ENCODE results near the gene FBXO21.

The FBXO21 gene

DNA sequence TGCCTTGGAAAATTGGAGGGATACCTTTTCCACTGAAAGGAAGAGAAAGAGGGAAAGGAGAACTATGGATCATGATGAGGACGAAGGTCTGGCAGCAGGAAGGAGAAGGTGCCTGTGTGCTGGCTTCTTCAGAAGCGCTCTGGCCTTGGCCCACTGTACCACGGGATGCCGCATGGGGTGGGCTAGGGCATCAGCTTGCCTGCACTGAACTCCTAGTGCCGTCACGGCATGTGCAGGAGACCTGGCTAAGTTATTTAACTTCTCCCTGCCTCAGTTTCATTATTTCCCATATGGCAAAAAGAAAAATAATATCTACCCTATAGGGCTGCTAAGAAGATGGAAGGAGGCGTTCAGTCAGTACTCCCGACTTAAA is 28.1 kb downstream of the FBXO21 start:
- no peak for DNase-seq

DNA sequence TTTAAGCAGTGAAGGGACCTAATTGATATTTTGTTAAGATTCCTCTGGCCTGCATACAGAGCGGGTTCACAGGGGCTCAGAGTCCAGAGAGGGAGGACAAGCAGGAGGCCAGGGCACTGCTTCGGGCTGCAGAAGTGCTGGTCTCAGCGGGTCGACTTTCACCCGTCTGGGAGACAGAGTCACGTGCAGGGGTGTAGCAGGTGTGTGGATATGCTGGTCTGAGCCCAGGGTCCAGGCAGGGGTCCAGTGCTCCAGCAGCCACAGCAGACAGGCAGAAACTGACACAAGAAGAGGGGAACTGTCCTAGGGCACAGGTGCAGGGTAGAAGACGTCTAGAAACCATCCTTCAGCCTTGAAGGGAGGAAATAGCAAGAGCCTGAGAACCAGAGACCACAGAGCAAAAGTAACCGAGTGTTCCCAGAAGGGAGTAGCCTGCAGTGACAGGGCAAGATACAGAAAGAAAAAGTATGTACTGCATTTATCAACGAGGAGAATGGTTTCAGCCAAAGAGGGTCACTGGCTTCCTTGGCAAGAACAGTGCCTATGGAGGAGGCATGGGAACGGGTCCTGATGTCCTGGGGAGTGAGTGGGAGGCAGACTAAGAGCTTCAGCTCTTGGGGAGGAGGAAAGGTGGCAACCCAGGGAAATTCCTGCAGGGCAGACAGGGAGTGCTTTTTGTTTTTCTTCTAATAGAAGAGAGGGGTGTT is 28.7 kb downstream of the FBXO21 start:
- DNase-seq = no peak

DNA sequence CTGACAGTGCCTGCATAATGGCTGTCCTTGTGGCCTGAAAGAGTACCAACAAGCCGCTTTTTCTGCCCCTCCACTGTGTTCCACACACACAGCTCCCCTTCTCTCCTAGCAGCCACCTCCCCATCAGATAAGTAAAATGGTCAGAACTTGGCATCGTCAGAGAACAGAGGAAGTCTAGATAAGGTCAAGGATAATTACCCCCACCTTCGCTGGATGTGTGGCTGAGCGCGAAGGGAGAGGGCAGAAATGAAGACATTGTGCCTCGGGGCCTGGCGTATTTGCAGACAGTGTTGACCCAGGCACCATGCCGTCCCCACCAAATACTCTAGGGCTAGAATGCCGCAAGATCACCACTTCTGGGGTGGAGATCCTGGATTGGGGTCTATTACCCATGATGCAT is 30.6 kb downstream of the FBXO21 start:
- no peak for DNase-seq

DNA sequence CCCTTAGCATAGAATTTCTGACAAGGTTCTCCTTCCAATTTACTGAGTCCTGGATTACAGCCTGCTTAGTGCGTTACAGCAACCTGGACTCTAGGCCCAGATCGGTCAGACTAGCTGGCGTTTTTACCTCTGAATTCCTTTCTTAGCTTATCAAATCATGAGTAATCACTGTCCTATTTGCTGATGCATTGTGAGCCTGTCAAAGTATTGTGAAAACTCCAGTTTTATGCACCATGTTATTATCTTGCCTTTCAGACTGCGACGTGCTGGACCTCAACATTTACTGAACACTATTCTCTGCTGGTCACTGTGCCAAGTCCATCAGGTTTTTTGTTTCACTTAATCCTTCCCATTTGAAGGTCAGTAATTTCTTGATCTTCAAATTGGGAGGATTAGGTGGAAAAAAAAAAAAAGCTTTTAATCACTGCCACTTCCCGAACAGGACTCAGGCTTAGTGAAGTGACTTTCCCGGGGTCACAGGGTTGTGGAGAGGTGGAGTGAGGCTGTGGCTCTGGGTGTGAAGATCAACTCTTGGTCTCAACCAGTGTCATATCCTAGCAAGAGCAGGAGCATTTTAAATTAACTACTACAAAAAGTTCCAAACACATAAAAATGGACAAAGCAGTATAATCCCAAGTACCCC is 31.2 kb downstream of the FBXO21 start:
- DNase-seq = no peak

DNA sequence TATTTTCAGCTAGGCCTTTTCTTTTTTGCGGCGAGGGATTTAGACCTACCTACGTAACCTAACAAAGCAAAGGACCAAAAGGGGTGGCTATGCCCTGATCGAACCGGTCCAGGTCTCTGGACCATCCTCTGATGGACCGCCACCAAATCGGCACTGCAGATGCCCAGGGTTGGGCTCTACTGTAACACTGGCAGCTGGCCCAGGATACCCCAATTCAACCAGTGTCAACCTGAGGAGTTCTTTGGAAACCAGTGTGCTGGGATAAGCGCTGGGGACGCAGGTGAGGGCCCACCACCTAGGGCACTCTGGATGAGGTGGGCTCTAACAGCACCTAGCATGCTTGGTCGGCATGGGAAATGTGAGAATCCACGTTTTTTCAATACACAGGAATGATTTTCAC is 32.2 kb downstream of the FBXO21 start:
- no peak for DNase-seq

DNA sequence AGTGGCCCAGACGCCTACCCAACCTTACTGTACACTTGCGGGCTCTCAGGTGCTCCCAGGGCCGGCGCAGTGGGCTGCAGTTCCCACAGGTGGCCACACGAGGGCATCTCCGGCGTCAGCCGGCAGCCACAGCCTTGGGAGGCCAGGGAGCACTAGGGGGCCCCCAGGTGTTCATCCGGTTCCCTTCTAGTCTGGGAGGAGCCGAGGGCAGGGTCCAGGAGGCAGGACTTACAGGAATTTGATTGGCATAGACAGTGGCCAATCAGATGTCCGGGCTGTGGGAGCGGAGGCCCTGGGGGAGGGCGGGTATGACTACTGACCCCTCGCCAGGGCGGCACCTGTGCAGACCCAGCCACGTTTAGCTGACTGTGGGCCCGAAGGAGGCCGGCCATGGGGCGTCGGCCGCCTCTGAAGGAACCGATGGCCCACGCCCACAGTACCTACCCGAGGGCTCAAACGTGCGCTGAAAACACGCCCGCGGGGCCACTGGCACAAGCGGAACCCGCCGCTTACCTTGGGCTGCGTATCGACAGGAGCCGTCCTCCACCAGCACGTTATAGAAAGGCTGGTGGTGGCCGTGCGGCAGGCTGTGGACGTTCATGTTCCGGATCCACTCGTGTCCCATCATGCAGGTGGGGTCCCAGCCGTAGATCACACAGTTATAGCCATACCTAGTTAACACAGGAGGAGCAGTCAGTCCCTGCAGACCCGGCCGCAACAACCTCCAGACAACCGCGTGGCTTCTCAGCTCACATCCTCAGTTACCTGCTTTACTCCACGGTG is 34.8 kb downstream of the FBXO21 start:
- peak; percentile 72 for DNase-seq

DNA sequence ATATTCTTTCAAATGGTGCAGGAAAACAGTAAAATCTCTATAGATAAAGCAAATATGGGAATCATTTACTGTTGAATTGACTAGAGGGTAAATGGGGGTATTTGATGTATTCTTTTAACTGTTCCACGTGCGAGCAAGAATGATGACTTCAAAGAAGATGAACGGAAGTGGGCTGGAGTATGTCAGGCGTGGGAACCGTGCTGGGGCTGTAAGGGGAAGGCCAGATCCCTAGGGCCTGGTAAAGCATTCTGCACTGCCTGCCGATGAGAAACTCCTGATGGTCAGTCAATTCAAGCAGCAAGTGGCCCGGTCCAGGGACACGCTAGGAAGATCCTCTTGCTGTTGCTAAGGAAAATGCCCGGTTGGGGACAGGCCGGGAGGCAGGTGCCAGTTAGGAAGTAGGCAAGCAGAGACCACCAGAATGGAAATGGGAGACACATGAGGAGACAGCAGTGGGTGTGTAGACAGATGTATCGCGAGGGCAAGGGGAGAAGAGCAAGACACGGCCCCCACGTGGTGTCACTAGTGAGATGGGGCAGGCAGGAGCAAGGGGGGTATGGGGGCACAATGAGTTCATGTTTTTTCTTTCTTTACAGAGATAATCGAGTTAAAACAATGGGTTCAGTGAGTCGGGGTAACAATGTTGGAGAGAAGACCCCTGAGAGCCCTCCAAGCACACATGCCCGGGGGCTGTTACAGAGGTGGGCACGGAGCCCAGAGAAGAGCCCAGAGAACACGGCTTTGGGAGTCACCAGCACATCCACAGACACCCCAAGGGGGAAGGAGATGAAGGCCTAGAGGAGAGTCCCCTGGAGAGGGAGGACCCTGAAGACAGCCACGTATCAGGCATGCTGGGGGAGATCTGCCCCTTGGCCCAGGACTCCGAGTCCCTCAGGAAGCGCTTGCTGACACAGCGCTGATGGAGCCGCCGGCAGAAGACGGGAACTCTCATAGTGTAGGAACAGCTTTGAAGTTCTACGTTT is 37.2 kb downstream of the FBXO21 start:
- no peak for DNase-seq

DNA sequence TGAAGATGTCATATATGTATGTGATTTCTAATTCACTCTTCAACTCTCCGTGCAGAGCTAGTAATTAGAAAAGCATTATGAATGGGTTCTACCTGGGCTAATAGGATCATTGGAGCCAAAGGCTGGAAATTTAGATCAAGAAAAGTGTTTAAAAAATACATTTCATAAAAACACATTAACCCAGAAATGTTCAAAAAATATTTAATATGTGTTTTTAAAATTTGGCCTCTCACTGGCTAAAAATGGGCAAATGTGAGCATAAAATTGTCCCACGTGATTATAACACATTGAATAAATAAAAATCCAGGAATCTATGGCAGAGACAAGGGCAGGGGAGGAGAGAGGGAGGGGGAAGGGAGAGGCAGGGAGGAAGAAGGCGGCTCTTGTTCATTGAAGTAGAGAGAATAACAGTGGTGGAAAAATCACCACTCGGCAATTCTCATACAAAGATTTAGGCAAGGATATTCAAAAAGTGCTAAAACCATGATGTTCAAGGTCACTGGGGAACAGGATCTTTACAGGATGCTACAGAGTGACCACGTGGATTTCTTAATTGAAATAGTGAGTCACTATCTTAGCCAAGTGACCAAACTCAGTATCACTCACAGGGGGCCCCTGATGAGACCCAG is 38.8 kb downstream of the FBXO21 start:
- no peak for DNase-seq

DNA sequence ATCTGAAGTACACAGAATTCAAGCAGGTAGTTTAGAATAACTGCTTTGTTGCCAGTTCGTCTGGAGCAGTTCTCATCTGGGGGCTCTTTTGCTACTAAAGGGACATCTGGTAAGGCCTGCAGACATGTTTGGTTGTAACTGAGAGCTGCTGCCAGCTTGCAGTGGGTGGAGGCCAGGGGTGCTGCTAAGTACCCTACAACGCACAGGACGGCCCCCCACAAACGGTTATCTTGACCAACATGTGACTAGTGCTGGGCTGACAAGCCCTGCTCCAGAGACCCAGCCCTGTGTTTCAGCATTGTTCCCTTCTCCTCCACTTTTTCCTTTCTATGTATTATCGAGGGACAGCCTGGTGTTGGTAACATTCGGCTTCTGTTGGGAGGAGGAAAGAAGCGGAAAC is 40.8 kb downstream of the FBXO21 start:
- DNase-seq = no peak

DNA sequence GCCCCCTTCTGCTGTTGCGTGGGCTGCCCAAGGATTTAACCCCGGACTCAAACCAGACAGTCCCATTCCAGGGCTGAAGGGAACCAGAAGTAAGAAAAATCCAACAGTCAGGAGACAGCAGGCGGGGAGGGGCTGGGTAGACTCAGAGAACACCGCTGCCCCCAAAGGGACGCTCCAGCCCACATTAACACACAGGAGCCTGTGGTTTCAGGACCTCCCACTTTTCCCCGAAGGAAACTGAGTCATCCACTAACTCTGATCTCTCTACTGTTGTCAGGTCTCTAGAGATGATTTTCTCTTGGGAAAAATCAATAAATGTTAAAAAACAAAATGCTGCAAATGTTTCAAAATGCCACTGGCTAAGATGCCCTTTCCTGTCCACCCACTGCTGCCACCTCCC is 41.6 kb downstream of the FBXO21 start:
- DNase-seq = no peak

DNA sequence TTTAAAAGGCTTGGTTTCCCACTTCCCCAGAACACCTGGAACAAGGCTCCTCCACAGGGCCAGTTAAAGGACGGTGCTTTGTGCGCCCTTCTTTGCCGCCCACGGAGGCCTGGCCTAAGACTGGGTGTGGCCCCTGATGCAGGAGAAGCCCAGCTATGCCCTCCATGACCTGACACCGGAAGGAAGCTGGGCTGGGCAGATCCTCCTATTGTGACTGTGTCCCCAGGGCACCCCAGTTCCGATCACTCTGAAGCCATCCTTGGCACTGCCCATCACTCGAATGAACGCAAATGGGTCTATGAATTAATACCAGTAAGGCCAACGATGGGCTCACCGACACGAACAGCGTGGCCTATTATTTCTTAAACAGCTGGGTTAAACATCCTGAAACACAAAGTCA is 42.6 kb downstream of the FBXO21 start:
- no peak for DNase-seq

DNA sequence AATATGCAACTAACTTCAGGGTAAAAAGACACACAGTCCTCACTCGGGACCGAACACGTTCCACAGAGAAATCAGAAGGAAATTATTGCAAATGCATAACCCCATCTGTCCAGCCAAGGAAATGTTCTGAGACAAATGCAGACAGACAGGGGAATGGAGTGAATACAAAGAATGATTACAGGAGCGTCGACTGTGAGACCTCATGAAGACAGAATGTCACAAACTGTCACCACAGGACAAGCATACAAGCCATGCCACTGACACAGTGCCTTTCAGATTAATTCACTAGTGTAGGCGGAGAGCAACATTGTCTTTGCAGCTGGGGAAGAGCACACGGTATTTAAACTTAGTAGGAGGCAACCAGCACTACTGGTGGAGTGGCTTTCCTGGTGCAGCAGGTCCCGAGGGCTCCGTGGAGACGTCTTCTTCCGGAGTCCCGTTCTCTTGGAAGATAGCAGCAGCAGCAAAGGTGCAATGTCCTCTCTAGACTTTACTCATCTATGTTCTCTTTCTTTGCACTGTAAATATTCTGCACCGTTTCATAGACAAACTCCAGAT is 44.6 kb downstream of the FBXO21 start:
- DNase-seq = no peak

DNA sequence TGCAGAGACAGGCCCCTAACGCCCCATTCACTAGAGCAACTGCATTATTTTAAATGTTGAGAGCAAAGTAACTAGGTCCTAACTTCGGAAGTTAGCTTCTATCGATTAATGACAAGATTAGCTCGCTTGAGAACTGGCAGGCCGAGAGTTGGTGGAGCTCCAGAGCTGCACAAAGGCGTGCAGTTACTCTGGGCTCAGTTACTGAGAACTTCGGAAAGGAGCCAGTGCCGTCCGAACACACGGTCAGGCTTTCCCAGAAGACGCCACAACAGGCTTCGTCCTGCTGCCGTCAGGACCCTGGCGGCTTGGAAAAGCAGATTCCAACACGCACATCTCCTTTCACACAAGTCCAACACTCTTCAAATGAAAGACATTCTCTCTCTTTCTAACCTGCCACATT is 45.7 kb downstream of the FBXO21 start:
- DNase-seq = no peak

DNA sequence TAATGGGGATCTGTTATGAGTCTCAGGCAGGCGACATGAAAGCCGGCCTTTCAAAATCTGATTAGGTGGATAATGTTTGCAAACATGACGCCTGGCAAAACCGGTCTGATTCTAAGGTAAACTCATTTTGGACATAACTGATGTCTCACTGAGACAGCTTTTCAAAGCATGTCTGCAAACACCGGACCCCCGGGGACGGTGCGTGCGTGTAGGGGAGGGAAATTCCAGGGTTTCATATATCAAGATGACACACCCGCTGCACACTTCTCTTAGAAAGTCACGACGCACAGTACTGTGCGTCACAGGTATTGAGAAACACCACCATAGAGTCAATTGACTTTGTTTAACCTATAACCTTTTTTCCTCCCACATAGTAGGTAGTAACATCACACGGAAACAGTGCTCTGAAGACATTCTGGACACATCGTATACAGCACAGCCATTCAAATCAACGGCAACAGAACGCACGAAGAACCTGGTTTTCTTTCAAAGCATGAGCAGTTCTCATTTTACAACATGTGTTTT is 47.2 kb downstream of the FBXO21 start:
- DNase-seq = no peak

DNA sequence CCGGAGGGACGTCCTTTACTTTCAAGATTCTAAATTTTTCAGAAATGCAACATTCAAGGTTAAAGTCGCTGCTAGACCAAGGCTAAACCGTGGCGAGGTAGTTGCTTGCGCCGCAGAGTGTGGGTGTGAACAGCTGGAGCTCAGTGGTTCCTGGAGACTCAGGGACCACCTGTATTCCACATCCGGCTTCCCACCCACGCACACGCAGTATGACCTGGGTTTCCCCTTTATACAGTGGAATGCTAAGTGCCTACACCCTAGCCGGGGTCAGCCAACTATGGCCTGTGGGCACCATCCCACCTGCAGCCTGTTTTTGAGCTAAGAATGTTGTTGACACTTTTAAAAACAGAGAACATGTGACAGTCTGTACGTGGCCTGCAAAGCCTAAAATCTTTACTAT is 48.2 kb downstream of the FBXO21 start:
- DNase-seq = no peak

DNA sequence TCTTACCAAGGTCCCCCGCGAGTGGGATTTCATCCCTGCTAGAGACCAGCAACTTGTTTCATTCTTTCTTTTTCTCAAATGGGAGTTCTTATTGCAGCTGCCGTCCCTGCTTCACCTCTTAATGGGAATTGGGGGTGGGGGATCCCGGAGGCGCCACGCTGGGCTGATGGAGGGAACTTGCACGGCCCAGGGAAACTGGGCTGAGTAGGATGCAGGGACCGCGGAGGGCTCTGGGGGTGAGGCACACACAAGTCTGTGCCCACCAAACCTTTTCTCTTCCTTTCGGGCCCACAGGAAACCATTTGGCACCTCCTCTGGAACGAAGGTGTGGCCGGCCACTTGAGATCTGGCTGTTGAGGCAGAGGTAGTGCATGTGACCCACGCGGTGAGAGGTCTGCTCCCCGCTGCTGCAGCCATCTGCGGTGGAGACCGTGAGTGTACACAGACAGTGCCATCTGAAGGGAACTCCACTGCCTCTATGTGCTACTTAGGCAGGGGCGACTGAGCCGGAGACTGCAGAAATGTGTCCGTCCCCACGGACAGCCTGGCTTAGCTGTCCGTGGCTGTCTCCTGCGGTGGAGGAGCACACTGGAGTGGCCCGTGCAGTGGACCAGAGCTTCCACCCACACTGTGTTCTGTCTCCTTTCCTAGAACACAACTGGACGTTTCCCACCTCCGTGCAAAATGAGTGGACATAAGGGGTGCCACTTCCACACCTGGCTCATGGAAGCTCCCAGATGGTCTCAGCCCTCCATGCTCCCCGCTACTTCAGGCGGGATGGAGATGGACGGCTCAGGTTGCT is 49.0 kb downstream of the FBXO21 start:
- DNase-seq = no peak

DNA sequence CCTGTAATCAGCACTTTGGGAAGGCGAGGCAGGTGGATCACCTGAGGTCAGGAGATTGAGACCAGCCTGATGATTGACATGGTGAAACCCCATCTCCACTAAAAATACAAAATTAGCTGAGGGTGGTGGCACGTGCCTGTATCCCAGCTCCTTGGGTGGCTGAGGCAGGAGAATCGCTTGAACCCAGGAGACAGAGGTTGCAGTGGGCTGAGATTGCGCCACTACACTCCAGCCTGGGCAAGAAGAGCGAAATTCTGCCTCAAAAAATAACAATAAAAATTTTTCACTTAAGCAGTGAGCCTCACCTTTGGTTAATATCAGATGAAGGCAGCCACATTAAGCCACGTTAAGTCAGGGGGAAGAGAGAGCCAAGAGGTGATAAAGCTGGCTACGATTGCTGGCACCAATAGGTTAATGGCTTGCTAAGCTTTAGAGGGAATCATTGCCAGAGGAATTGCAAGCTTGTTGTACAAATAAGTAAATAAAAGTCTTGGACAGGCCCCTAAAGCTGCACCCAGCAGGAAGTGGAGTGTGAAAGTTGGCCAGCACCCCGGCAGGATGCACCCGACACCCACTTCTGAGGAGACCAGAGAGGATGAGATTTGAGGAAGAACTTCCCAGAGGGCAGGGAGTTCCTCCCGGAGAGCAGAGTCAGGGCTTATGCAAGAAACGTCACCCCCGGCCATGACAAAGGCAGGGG is 49.7 kb downstream of the FBXO21 start:
- DNase-seq = no peak

DNA sequence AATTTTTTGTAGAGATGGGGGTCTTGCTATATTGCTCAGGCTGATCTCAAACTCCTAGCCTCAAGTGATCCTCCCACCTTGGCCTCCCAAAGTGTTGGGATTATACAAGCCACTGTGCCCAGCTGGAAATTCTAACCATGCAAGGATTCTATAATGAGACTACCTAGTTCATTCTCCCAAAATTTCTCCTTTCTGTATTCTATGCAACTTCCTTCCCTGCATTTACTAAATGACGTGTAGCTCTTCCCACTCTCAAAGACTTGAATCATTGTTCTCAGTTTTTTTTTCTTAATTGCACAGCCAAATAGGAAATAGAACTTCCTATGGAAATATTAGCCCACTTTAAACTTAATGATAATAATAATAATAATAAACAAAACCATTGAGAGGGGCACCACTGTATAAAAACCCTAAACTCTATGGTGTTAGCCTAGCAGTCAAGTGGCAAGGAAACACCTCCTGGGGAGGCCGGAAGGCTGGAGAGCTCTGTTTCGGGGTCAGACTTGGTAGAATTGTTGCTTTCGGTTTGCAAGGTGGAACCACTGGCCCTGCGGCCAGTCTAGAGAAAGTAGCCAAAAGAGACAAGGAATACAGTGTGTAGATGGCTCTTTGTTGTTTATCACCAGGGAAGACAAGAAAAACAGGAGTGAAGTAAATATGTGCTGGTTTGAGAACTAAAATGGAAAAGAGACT is 51.1 kb downstream of the FBXO21 start:
- no peak for DNase-seq

DNA sequence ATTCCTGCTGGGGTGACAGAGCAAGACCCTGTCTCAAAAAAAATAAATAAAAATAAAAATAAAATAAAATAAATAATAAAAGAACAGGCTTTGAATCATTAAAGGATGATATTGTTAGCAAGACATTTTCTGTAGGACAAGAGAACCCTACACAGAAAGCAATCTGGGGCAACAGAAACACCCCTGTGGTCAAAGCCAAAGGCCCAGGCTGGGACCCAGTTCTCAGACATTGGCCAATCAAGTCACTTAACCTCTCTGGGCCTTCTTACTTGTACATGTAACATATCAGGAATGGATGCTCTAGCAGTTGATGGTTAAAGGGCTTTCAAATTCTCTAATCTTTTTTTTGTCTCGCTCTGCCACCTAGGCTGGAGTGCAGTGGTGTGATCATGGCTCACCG is 55.5 kb downstream of the FBXO21 start:
- DNase-seq = no peak

DNA sequence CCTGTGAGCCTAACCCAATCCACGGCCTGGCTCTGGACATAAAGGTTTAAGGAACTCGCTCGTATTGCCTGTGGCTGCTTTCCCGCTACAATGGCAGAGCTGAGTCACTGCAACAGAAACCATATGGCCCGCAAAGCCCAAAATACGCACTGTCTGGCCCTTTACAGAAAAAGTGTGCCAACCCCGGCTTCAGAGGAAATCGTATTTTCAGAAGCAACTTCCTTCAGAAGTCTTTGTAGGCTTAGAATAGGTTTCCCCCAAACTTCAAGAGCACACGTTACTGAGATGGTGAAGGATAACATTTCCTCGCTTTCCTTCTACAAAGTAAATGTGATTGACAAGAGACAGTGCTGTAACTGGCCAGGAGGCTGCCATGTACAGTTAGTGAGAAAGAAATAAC is 56.2 kb downstream of the FBXO21 start:
- peak; percentile 33 for DNase-seq
